ENCODE measurements around the gene SETD3.
A peak's percentile ranks its signal among the peaks of the same experiment; 100 is the strongest.

The SETD3 gene

DNA sequence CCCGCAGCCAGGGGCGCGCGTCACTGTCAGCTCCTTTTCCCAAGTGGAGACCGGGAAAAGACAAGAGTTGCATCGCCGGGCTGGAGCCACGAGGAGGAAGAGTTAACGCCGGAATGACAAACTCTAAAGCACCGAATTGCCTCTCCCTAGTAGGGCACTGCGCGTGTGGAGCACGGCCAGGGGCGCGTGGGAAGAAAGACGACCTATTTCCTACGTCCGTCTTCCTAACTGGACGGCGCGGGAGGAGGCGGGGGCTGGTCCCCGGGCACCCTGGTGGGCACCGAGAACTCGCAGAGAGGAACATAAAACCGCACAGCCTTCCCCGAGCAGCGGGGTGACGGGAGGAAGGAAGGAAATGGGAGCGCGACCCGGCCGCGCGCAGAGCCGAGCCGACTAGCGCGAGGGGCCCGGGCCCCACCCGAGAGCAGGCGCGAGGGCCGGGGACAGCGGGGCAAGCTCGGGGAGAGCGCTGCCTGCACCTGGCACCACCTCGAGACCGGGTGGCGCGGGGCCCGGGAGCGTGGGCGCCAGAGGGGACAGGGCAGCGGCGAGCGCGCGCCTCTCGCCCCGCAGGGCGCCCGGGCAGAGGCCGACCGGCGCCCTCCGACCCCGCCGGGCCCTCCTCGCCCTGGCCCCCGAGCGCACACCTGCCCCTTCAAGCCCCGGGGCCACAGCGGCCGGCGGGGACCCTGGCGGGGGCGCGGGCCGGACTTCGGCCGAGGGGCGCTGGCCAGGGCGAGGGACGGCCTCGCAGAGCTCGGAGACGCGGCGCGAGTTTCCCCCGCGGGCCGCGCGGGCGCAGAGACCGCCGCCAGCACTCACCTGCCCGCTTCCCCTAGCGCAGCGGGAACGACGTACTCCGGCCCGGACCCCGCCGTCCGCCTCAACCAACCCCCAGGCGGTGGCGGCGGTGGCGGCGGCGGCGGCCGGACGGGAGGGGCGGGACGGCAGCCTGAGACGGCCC is at the start of gene SETD3:
TSS of gene SETD3 (minus strand) at position 954 of the 964 bp plus-strand sequence. CDS start 15,054 bp downstream, outside the sequence.
- peak; percentile 83 to 86 for DNase-seq

DNA sequence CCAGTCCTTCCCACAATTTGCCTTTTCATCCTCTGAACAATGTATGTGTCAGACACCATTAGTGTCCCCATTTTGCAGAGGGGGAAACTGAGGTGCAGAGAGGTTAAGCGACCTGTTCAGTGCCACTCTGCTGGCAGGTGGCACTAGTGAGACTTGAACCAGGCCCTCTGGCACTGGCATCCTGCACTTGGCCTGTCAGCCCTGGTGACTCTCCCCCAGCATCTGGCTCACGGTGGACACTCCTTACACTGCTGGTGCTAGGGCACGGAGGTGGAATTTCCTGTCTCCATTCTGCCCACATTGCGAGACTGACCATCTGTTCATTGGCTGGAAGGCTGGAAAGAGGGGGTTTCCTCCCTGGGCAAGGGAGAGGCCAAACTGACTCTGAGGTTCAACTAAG is 49.2 kb upstream of the SETD3 start:
- DNase-seq, result no peak

DNA sequence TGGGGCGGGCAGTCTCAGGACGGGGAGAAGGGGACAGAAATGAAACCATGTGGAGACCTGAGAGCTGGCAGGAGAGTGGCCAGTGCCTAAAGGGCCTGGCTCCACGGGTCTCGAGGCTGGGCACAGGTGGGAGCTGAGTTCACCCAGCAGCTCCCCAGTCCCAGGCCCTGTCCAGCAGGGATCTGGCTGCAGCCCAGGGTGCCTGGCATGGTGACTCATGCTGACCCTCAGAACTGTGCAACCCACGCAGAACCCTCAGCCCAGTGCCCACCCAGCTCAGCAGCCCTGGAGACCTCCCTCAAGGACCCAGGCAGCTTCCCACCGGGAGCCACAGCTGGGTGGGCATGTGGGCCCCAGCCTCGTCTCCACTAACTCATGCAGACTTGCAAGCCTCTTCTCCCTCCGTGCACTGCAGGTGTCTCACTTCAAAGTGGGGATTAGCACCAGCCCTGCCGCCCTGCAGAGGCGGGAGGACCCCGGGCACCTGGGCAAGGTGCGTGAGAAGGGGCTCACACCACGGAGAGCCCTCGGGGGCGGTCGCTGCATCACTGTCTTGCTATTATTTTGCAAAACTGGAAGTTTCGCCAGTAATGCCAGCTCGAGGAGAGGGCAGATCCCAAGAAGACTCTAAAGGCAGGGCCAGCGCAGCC is 46.9 kb upstream of the SETD3 start:
- DNase-seq, result no peak

DNA sequence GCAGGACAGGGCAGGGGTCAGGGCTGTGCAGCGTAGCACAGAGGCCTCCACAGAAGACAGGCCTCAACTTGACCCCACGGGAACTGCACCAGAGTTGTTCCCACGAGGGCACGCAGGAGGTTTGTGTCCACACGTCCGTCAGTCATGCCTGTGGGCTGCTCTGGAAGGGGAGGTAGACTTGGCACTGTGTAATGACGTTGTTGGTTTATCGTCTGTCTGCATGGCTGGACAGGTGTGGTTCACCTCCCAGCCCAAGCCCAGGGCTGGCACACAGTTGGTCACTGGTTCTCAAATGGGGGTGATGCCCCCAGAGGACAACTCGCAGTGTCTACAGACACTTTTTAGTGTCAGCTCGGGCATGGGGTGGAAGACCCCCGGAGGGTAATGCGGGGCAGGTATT is 46.4 kb upstream of the SETD3 start:
- no peak for DNase-seq

GRCh38 chr14:99525699-99526080 is 45.0 kb upstream of the SETD3 start:
- no peak for DNase-seq

GRCh38 chr14:99524804-99525698 is 44.4 kb upstream of the SETD3 start:
- DNase-seq, result no peak

- DNase-seq, result no peak
Observed at GRCh38 chr14:99524091-99524661, 43.5 kb upstream of the SETD3 start.

- DNase-seq, result no peak
Observed at GRCh38 chr14:99523704-99524055, 43.0 kb upstream of the SETD3 start.

GRCh38 chr14:99522934-99523703 is 42.5 kb upstream of the SETD3 start:
- DNase-seq, result no peak

- no peak for DNase-seq
Observed at GRCh38 chr14:99522457-99522891, 41.8 kb upstream of the SETD3 start.

- no peak for DNase-seq
Observed at GRCh38 chr14:99522025-99522401, 41.4 kb upstream of the SETD3 start.

DNA sequence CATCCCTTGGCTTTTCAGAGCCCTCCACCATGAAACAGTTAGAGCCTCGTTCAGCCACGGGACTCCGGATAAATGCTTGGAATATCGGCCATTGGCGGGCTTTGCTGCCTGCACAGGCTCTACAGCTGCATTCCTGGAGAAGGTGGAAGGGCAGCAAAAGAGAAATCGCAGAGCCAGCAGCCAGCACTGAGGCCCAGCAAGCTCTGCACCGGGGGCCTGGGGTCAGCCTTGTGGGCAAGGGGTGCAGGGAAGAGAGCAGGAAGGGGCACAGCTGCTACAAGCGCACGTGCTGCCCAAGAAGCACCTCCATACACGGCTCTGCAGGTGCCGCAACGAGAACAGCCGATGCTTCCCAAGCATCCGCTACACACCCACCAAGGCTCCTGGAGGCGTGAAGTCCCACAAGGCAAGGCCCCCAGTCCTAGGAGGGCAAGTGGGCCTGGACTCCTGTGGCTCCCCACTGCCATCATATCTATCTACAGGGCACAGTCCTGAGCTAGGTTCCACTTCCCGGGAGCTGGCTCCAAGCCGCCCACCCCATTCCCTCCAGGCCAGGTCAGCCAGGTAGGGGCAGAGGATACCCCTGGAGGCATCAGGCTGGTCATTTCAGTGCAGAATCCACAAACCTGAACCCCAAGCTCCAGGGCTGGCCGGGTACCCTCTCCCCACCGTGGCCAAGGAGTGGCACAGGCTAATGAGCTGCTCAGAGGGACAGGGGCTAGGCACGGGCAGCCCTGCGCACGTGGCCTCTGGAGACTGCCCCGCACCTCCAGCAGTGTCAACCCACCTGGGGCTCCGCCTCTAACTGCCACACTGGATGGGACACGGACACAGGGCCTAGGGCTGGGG is 40.7 kb upstream of the SETD3 start:
- DNase-seq, result no peak

- DNase-seq, result no peak
Observed at GRCh38 chr14:99520571-99521081, 40.0 kb upstream of the SETD3 start.

GRCh38 chr14:99519931-99520421 is 39.3 kb upstream of the SETD3 start:
- no peak for DNase-seq

GRCh38 chr14:99519347-99519881 is 38.8 kb upstream of the SETD3 start:
- peak; percentile 5 to 6 for DNase-seq

DNA sequence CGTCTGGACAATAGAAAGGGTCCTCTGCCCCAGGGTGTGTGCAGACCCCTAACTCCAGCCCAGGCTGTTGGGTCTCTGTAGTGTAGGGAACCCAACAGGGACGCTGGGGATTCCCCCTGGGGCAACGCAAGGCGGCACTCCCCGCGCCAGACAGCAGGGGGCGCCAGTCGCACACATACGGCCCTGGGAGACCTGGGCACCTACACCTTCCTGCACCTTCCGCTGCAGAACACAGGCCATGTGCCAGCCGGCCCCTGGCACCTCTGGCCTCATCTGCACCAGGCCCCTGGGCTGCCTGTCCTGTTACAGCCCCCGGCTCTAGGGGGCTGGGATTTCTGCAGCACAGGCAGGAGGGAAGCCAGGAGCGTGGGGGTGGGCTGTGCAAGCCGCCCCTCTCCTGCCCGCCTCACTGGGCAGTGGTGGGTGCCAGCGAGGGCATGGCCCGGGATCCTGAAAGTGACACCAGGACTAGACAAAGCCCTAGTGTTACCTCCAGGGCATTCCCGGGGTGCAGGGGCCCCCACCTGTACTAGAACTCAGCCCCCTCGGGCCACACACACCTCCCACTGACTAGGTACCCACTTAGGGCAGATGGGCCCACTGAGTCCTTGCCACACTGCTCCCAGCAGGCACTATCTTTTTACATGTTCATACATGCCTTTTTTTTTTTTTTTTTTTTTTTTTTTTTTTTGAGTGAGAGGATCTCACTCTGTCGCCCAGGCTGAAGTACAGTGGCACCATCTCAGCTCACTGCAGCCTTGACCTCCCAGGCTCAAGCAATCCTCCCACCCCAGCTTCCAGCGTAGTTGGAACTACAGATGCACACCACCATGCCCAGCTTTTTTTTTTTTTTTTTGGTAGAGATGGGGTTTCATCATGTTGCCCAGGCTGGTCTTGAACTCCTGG is 38.0 kb upstream of the SETD3 start:
- peak; percentile 24 to 86 for DNase-seq

GRCh38 chr14:99517643-99518381 is 37.2 kb upstream of the SETD3 start:
- no peak for DNase-seq

DNA sequence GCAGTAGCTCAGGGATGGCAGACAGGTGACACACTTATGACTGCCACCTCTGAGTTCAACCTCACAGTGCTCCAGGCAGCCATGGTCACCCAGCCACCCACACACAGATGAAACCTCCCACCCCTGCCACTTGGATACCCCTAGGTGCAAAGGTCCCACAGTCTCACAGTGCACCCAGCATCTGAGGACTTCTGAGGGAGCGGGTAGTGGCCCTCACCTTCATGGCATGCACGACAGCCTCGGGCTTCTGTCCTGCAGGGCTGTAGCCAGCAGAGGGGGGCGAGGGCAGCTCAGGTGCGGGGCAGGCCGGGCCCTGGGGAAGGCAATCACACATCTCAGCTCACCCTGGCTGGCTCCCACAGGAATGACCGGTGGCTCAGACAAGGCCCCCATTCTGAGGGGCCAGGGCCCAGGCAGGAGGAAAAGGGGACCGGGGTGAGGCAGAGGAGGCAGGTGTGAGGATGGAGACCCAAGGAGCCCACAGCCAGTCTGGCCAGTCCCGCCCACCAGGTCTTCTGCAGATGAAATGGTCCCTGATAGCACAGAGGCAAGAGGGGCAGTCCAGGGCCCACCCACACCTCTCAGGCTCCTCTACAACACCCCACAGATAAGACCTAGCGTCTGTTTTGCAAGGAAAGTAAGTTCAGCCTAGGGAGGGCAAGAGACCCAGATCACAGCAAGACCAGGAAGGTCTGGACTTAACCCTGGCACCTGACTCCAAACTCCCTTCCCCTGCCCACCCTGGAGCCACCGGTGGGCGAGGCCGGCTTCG is 36.4 kb upstream of the SETD3 start:
- DNase-seq, result no peak

Measured in inflammatory macrophage treated with lipopolysaccharide for 1 hour (primary cell).